ENCODE results near the gene OR14J1. TPM values are rescaled to one million over a fixed set of nuclear protein-coding genes. Genes with fewer than 3 reads are reported as not detected.

The OR14J1 gene
- polyA plus RNA-seq, 1 of the 3 experiments (the other 2 are of a cell fraction): not detected

GRCh38 chr6:29295623-29296022 lies 5.9 kb upstream of the OR14J1 start:
- H3K4me3 ChIP-seq (ENCODE audit: low read depth in 2 of 2, low read length in 1 of 2): no peak overlapping the region
- TF ChIP-seq USF1 (IDR thresholded peaks at IDR 0.05; ENCODE audit: borderline replicate concordance, low read depth) (no peak), ELF1 (IDR thresholded peaks at IDR 0.05) (no peak), PBX3 (IDR thresholded peaks at IDR 0.05) (no peak), RAD21 (IDR thresholded peaks at IDR 0.05; ENCODE audit: low read length) (no peak), SMC3 (IDR thresholded peaks at IDR 0.05; ENCODE audit: low read depth, low read length) (no peak), FOSL2 (IDR thresholded peaks at IDR 0.05; ENCODE audit: borderline replicate concordance, low read depth) (no peak), REST (IDR thresholded peaks at IDR 0.05; ENCODE audit: low read depth, low read length) (no peak), RCOR1 (IDR thresholded peaks at IDR 0.05; ENCODE audit: low read length) (no peak), EP300 (IDR thresholded peaks at IDR 0.05; ENCODE audit: borderline replicate concordance in 1 of 2, low read depth in 1 of 2, low read length in 1 of 2) (no peak), JUND (IDR thresholded peaks at IDR 0.05) (no peak), NRF1 (IDR thresholded peaks at IDR 0.05; ENCODE audit: low read depth, low read length) (no peak), RXRA (IDR thresholded peaks at IDR 0.05; ENCODE audit: borderline replicate concordance, low read depth) (no peak), GATA2 (CRISPR knock-in tag; IDR thresholded peaks at IDR 0.05) (no peak), ZBTB33 (IDR thresholded peaks at IDR 0.05; ENCODE audit: borderline replicate concordance, low read depth) (no peak), MEF2A (IDR thresholded peaks at IDR 0.05; ENCODE audit: borderline replicate concordance, low read depth) (no peak), USF2 (IDR thresholded peaks at IDR 0.05; ENCODE audit: borderline replicate concordance, low read depth, low read length) (no peak), CHD2 (IDR thresholded peaks at IDR 0.05; ENCODE audit: low read length, partially characterized antibody) (no peak), TAF1 (IDR thresholded peaks at IDR 0.05; ENCODE audit: borderline replicate concordance, low read depth, low read length) (no peak)
- H3K79me2 ChIP-seq (ENCODE audit: insufficient read depth): no peaks in the 10 kb centered on the region
- H3K27ac ChIP-seq (ENCODE audit: low read depth in 2 of 2, low read length in 1 of 2): no peak overlapping the region
- ChIA-PET CTCF (no interaction called here), POLR2A (no interaction called here)
- H4K20me1 ChIP-seq (ENCODE audit: insufficient read depth): no peaks in the 10 kb centered on the region
- no peaks in the 10 kb centered on the region for H3K9me3 ChIP-seq
- no peak overlapping the region for H2AFZ ChIP-seq (ENCODE audit: low read depth)
- no peak overlapping the region for H3K4me2 ChIP-seq
- H3K36me3 ChIP-seq (replicated peaks in 1 of 2; ENCODE audit: control insufficient read depth in 1 of 2, insufficient read depth in 2 of 2, low read length in 1 of 2): no peaks in the 10 kb centered on the region
- no peaks in the 10 kb centered on the region for H3K4me1 ChIP-seq (ENCODE audit: control insufficient read depth in 1 of 2, insufficient read depth in 2 of 2, low read depth in 1 of 2, low read length in 1 of 2)
- WGBS (ENCODE audit: low lambda C conversion rate): 12% methylated on average over 7 of the region's 7 CpGs
- DNase-seq: no peak
- H3K9me2 ChIP-seq: no peaks in the 10 kb centered on the region; the same call in 1 of the 2 replicates
- H3K27me3 ChIP-seq (ENCODE audit: insufficient read depth): no peaks in the 10 kb centered on the region
- H3F3A ChIP-seq (replicated peaks; ENCODE audit: insufficient read depth): no peaks in the 10 kb centered on the region
- no peak overlapping the region for H3K9ac ChIP-seq

Measured in SK-N-SH (cell line).